Activated CD4-positive, alpha-beta T cell treated with anti-CD3 and anti-CD28 coated beads, Interleukin-2, amount 50 U/mL, for 48 hours (primary cell): ENCODE results near the gene PRKG1.
"Not testable (repeated sequence)": the region's sequence is repeated elsewhere in the genome, so short reads cannot be mapped to it uniquely, and the experiment has no call there.

Source experiments
- DNase-seq, 2 experiments: peaks; one replicate each; pipeline ENCODE4 v3.0.0-alpha.2; 2020

The PRKG1 gene

GRCh38 chr10:51119441-51119840 lies 45.2 kb downstream of the PRKG1 start:
- DNase-seq: no peak

GRCh38 chr10:51121861-51122260 lies 47.6 kb downstream of the PRKG1 start:
- DNase-seq: no peak

GRCh38 chr10:51124852-51125251 lies 50.6 kb downstream of the PRKG1 start:
- no peak for DNase-seq

- no peak for DNase-seq
Measured at GRCh38 chr10:51125518-51125917, 51.2 kb downstream of the PRKG1 start.

- no peak for DNase-seq
Measured at GRCh38 chr10:51129946-51130544, 55.8 kb downstream of the PRKG1 start.

GRCh38 chr10:51137756-51138529 lies 63.7 kb downstream of the PRKG1 start:
- no peak for DNase-seq

GRCh38 chr10:51139176-51139575 lies 64.9 kb downstream of the PRKG1 start:
- DNase-seq: no peak

GRCh38 chr10:51141010-51141409 lies 66.7 kb downstream of the PRKG1 start:
- DNase-seq: no peak

- no peak for DNase-seq
Measured at GRCh38 chr10:51144161-51144781, 70.0 kb downstream of the PRKG1 start.

GRCh38 chr10:51145375-51145774 lies 71.1 kb downstream of the PRKG1 start:
- no peak for DNase-seq

GRCh38 chr10:51147644-51148399 lies 73.5 kb downstream of the PRKG1 start:
- DNase-seq: no peak

- DNase-seq: no peak
Measured at GRCh38 chr10:51156926-51157325, 82.6 kb downstream of the PRKG1 start.

- no peak for DNase-seq
Measured at GRCh38 chr10:51158832-51159231, 84.5 kb downstream of the PRKG1 start.

GRCh38 chr10:51159841-51160240 lies 85.6 kb downstream of the PRKG1 start:
- no peak for DNase-seq

- DNase-seq: no peak
Measured at GRCh38 chr10:51162002-51162401, 87.7 kb downstream of the PRKG1 start.

- DNase-seq: not testable (repeated sequence)
Measured at GRCh38 chr10:51163380-51164049, 89.2 kb downstream of the PRKG1 start.

GRCh38 chr10:51168086-51168815 lies 94.0 kb downstream of the PRKG1 start:
- no peak for DNase-seq

- no peak for DNase-seq
Measured at GRCh38 chr10:51169111-51169510, 94.8 kb downstream of the PRKG1 start.

- no peak for DNase-seq
Measured at GRCh38 chr10:51170518-51171245, 96.4 kb downstream of the PRKG1 start.

- no peak for DNase-seq
Measured at GRCh38 chr10:51171946-51172345, 97.7 kb downstream of the PRKG1 start.

- no peak for DNase-seq
Measured at GRCh38 chr10:51176976-51177695, 102.8 kb downstream of the PRKG1 start.
